Heart right ventricle (tissue), 16 donors: ENCODE measurements around the gene CCND2. TPM values are rescaled to one million over a fixed set of nuclear protein-coding genes. Genes with fewer than 3 reads are reported as not detected.
"Not testable (repeated sequence)": the region's sequence is repeated elsewhere in the genome, so short reads cannot be mapped to it uniquely, and the experiment has no call there.

Experiments used
- ATAC-seq, 8 donors: fragments of 200-7000 bp; cut with Tn5 transposase; one replicate each; pipeline ENCODE4 v1.9.1; 2020; ENCODE audit warnings: mild to moderate bottlenecking in 8 of 8, moderate library complexity in 8 of 8, moderate number of reproducible peaks in 1 of 8
- DNase-seq, 2 donors: peaks; one replicate each; pipeline ENCODE4 v3.0.0-alpha.2; 2020
- H3K27ac ChIP-seq, 10 donors: fragments of 200-600 bp; sonication (generic) in 2 of 10; one replicate each; pipeline versions ENCODE4 v1.5.0 to v1.8.0; 2020 to 2022; ENCODE audit warnings: mild to moderate bottlenecking in 3 of 10
- H3K27me3 ChIP-seq, 7 donors: fragments of 200-600 bp; one replicate each; pipeline ENCODE4 v1.8.0; 2021 to 2022; ENCODE audit warnings: mild to moderate bottlenecking in 2 of 7
- H3K36me3 ChIP-seq, 9 donors: fragments of 200-600 bp; sonication (generic) in 1 of 9; one replicate each; pipeline versions ENCODE4 v1.5.0 to v1.8.0; 2020 to 2022; ENCODE audit warnings: mild to moderate bottlenecking in 2 of 9
- H3K4me1 ChIP-seq, 9 donors: fragments of 200-600 bp; sonication (generic) in 1 of 9; one replicate each; pipeline versions ENCODE4 v1.5.0 to v1.8.0; 2020 to 2022; ENCODE audit warnings: mild to moderate bottlenecking in 4 of 9
- H3K4me3 ChIP-seq, 10 donors: fragments of 200-600 bp; sonication (generic) in 2 of 10; one replicate each; pipeline versions ENCODE4 v1.5.0 to v1.8.0; 2020 to 2022; ENCODE audit warnings: mild to moderate bottlenecking in 7 of 10, moderate library complexity in 2 of 10
- H3K9me3 ChIP-seq, 11 donors: fragments of 200-600 bp in 10 of 11; sonication (generic) in 2 of 11; one replicate each; pipeline versions ENCODE4 v1.5.0 to v1.8.0; 2013 to 2022; ENCODE audit warnings: mild to moderate bottlenecking in 2 of 11, control low read depth in 1 of 11, moderate library complexity in 1 of 11
- CTCF ChIP-seq, 9 donors: fragments of 200-600 bp; sonication (generic) in 2 of 9; IDR thresholded peaks; one replicate each; pipeline versions ENCODE4 v1.5.0 to v1.8.0; 2021 to 2022; ENCODE audit warnings: antibody characterized with exemption in 9 of 9, mild to moderate bottlenecking in 5 of 9, moderate library complexity in 1 of 9
- WGBS, 2 donors: extraction: QIAGEN DNeasy Blood & Tissue Kit; methylation state at CpG; one replicate each; pipeline ENCODE4 v1.1.7; 2013; ENCODE audit warnings: inconsistent platforms in 1 of 2; 5-methylcytosine and 5-hydroxymethylcytosine counted together
- intact Hi-C, 10 donors: fragments of 100-400 bp; cut with DNase I; formaldehyde crosslinking; loops; one replicate each; pipeline versions ENCODE4 v1.11.1 to v1.14.2; 2022
- polyA plus RNA-seq, 2 donors: library from polyadenylated mRNA; stranded (reverse); fragments of 200-250 nt; gene quantifications; one replicate each; pipeline ENCODE4 v1.2.3, GENCODE V29; 2013
- total RNA-seq, 10 donors: library from RNA; stranded (reverse); fragmentation: NEBNext Ultra II Directional in 3 of 10; extraction: Animal tissue kit (Norgen Biotek cat#: 25700) in 3 of 10; gene quantifications; one replicate each; pipeline versions ENCODE4 v1.2.1 to v1.2.4, GENCODE V29; 2021 to 2023
- donor health status: Arrhythmogenic right ventricular cardiomyopathy.
- donor health status: ischemic (EF 13 %, LVEDD 7.1; RV severe dilation, severe dysfunction).
- donor health status: healthy with polysubstance abuse.
- donor health status: DM: no; HTN: yes; CAD: no.
- donor health status: DM: no; HTN: no; CAD: no.
- donor health status: ischemic (EF 25% LVEDD 6.9; RV normal size, moderate dysfunction).
- donor health status: ischemic (EF 25% LVEDD 5.7; RV mildly dilated, moderate dysfunction).
- donor health status: healthy.
- donor health status: DM: yes; HTN: yes; CAD: no.
- donor health status: Ischemic cardiomyopathy.
- donor health status: ischemic (EF 35%, LVEDD 5.7; RV mildly dilated, moderate dysfunction).
- donor health status: nonischemic (EF 11% LVEDD 7.7; RV severe dilation, severe dysfunction).
- donor health status: DM: yes; HTN: yes; CAD: no.
- donor health status: PGD.
- donor health status: ischemic (EF 29% LVEDD 5.4; RV normal size, mild dysfunction).
- donor health status: nonischemic (EF 23%, LVEDD 6.1; RV moderate dilation, normal function).

CCND2 gene
- total and polyA plus RNA-seq, 12 donors, result 27.5 to 515 (median 286) TPM

- intact Hi-C loops, result loop anchor here in 1 of 10 donors (10.0 kb wide), 1 partner anchor 68 kb away; no protein-coding TSS in a partner anchor
- 67 to 71% methylated on average over 7 of the region's 7 CpGs for WGBS, 2 donors
- Histone ChIP-seq H3K4me1 (peaks cover 0 to 4% (median 0%) of the 10 kb centered on the region in 9 donors), H3K9me3 (peaks cover 0 to 13% (median 8%) of the 10 kb centered on the region in 11 donors), H3K27me3 (peaks cover 0 to 20% (median 11%) of the 10 kb centered on the region in 7 donors), H3K27ac (no peak overlapping the region), H3K4me3 (no peak overlapping the region), H3K36me3 (no peaks in the 10 kb centered on the region)
- no peak for DNase-seq
- TF ChIP-seq CTCF (IDR thresholded peaks at IDR 0.05), result no peak
- no peak for ATAC-seq
Measured at GRCh38 chr12:4243091-4243490, 30.5 kb upstream of the CCND2 start.

- H3K4me1 ChIP-seq, ATAC-seq: not testable (repeated sequence)
Measured at GRCh38 chr12:4243491-4244100, 30.0 kb upstream of the CCND2 start.

GRCh38 chr12:4244868-4245267 is 28.7 kb upstream of the CCND2 start:
- Histone ChIP-seq H3K4me3 (no peak overlapping the region), H3K4me1 (peaks cover 0 to 4% (median 0%) of the 10 kb centered on the region in 9 donors), H3K9me3 (no peaks in the 10 kb centered on the region), H3K27me3 (peaks cover 0 to 20% (median 11%) of the 10 kb centered on the region in 7 donors), H3K27ac (no peak overlapping the region), H3K36me3 (no peaks in the 10 kb centered on the region)
- no peak for TF ChIP-seq CTCF (IDR thresholded peaks at IDR 0.05)
- intact Hi-C loops, result loop anchor here in 1 of 10 donors (10.0 kb wide), 1 partner anchor 70 kb away; no protein-coding TSS in a partner anchor
- 58 to 73% methylated on average over 9 of the region's 9 CpGs for WGBS, 2 donors
- DNase-seq (no peak), ATAC-seq (no peak)

More at GRCh38 chr12:4243491-4244100, 30.0 kb upstream of the CCND2 start:
- intact Hi-C loops, result loop anchor here in 1 of 10 donors (10.0 kb wide), 1 partner anchor 69 kb away; no protein-coding TSS in a partner anchor
- H3K36me3 ChIP-seq, H3K9me3 ChIP-seq, H3K4me3 ChIP-seq, DNase-seq, H3K27ac ChIP-seq: not testable (repeated sequence)
- 92 to 95% methylated on average over 36 to 42 of the region's 43 CpGs for WGBS, 2 donors
- H3K27me3 ChIP-seq, result peaks cover 0 to 20% (median 11%) of the 10 kb centered on the region in 7 donors

- H3K27me3 ChIP-seq, result peaks cover 0 to 20% (median 11%) of the 10 kb centered on the region in 7 donors
- no peaks in the 10 kb centered on the region for H3K36me3 ChIP-seq
- H3K9me3 ChIP-seq, result no peaks in the 10 kb centered on the region
- DNase-seq (no peak), ATAC-seq (no peak)
- peaks cover 0 to 4% (median 0%) of the 10 kb centered on the region in 9 donors for H3K4me1 ChIP-seq
- H3K27ac ChIP-seq, result no peak overlapping the region
- H3K4me3 ChIP-seq, result no peak overlapping the region
- intact Hi-C loops, result loop anchor here in 1 of 10 donors (10.0 kb wide), 1 partner anchor 71 kb away; no protein-coding TSS in a partner anchor
- WGBS, 2 donors, result 89 to 93% methylated on average over 4 of the region's 4 CpGs
- no peak for TF ChIP-seq CTCF (IDR thresholded peaks at IDR 0.05)
Measured at GRCh38 chr12:4245446-4245845, 28.1 kb upstream of the CCND2 start.

- Histone ChIP-seq H3K27me3 (peaks cover 0 to 20% (median 11%) of the 10 kb centered on the region in 7 donors), H3K4me1 (peaks cover 0 to 4% (median 0%) of the 10 kb centered on the region in 9 donors), H3K9me3 (no peaks in the 10 kb centered on the region), H3K27ac (no peak overlapping the region), H3K36me3 (no peaks in the 10 kb centered on the region), H3K4me3 (no peak overlapping the region)
- intact Hi-C loops, result loop anchor here in 1 of 10 donors (10.0 kb wide), 1 partner anchor 71 kb away; no protein-coding TSS in a partner anchor
- TF ChIP-seq CTCF (IDR thresholded peaks at IDR 0.05), result no peak
- DNase-seq (no peak), ATAC-seq (no peak)
- WGBS, 2 donors, result 73 to 78% methylated on average over 5 of the region's 5 CpGs
Measured at GRCh38 chr12:4246116-4246515, 27.4 kb upstream of the CCND2 start.
